ENCODE measurements around the gene ALDH5A1.

DNA sequence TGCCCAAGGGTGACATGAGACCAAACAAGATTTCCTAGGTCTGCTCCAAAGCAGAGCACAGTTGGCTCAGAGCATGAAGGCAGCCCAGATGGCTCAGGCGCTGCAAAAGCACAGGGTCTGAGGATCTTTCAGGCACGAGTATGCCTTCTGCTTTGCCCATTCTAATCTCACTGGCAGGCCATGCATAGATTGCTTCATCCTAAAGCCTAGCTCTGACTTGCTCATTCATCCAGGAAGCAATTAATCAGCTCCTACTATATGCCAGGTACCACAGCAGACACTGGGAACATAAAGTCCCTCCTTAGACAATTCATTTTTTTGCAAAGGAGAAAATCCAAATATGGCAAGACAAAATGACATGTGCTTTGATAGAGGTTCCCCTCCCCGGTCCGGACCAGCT lies 36.6 kb upstream of the ALDH5A1 start:
- TF ChIP-seq CTCF (tag by site-specific recombination; IDR thresholded peaks at IDR 0.05) (no peak), ZNF768 (tag by site-specific recombination; IDR thresholded peaks at IDR 0.05) (no peak)

Measured in HEK293 (cell line).